Measurements from ENCODE around the gene RSPO1.

Gene RSPO1

DNA sequence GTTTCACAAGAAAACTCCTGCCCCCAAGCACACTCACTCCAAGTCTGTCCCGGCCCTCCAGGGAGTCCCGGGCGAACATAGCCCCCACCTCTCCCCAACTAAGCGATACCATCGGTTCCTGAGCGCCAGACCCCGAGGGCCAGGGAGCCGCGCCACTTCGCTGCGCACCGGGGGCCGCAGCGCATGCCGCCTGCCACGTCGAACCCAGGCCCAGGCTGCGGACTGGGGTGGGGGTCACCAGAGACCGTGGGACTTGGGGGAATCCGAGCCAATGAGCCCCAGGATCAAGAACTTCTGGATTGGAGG, 801 bp downstream of the RSPO1 start:
- no peak for TF ChIP-seq FOXP2 (optimal IDR thresholded peaks at IDR 0.05; ENCODE audit: borderline replicate concordance, extremely low read depth, extremely low read length, insufficient read depth)
- TF ChIP-seq, protein P1, sequence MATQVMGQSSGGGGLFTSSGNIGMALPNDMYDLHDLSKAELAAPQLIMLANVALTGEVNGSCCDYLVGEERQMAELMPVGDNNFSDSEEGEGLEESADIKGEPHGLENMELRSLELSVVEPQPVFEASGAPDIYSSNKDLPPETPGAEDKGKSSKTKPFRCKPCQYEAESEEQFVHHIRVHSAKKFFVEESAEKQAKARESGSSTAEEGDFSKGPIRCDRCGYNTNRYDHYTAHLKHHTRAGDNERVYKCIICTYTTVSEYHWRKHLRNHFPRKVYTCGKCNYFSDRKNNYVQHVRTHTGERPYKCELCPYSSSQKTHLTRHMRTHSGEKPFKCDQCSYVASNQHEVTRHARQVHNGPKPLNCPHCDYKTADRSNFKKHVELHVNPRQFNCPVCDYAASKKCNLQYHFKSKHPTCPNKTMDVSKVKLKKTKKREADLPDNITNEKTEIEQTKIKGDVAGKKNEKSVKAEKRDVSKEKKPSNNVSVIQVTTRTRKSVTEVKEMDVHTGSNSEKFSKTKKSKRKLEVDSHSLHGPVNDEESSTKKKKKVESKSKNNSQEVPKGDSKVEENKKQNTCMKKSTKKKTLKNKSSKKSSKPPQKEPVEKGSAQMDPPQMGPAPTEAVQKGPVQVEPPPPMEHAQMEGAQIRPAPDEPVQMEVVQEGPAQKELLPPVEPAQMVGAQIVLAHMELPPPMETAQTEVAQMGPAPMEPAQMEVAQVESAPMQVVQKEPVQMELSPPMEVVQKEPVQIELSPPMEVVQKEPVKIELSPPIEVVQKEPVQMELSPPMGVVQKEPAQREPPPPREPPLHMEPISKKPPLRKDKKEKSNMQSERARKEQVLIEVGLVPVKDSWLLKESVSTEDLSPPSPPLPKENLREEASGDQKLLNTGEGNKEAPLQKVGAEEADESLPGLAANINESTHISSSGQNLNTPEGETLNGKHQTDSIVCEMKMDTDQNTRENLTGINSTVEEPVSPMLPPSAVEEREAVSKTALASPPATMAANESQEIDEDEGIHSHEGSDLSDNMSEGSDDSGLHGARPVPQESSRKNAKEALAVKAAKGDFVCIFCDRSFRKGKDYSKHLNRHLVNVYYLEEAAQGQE (IDR thresholded peaks at IDR 0.05; ENCODE audit: insufficient read depth in 1 of 2, low read depth in 2 of 2, low read length in 2 of 2) = no peak
- TF ChIP-seq TAF1 (IDR thresholded peaks at IDR 0.05; ENCODE audit: borderline replicate concordance, insufficient read depth, low read length) = no peak
- TF ChIP-seq SIN3A (IDR thresholded peaks at IDR 0.05; ENCODE audit: borderline replicate concordance, insufficient read depth, low read length) = no peak

DNA sequence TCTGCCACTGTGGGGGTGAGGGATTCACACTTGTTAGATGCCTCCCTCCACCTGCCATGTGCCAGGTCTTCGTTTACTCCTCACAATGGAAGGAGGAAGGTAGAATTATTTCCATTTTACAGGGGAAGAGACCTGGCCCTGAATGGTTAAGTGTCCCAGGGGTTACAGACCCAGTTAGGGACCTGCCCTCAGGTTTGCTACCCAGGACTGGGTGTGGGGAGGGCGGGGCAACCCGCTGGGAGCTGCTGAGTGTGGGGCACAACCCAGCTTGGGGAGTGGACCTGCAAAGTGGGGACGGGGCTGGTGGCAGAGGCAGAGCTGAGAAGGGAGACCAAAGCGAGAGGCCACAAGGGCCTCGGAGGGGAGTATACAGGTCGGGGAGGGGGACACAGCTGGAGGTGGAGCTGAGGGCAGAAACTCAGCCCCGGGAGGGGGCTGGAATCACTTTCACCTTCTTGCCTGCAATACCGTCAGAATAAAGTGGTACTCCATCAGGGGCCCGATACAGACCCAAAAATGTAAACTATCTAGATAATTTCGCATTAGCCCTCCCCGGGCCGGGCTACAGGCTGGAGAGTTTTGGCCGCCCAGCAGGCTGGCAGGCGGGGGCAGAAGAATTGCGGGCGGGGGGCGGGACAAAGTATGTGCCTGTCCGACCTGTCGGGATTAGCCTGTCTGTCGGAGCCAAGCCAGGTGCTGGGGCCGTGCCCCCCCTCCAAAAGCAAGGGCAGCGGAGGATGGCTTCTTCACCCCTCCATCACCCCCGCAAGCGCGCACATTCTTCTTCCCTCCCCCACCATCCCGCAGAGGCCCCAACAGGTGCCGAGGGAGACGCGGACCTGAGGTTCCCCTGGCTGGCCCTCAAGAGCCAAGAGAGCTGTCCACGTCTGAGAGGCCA, 1.4 kb downstream of the RSPO1 start:
- TF ChIP-seq SIN3A (IDR thresholded peaks at IDR 0.05; ENCODE audit: borderline replicate concordance, insufficient read depth, low read length) (no peak), FOXP2 (optimal IDR thresholded peaks at IDR 0.05; ENCODE audit: borderline replicate concordance, extremely low read depth, extremely low read length, insufficient read depth) (no peak), TAF1 (IDR thresholded peaks at IDR 0.05; ENCODE audit: borderline replicate concordance, insufficient read depth, low read length) (no peak)

DNA sequence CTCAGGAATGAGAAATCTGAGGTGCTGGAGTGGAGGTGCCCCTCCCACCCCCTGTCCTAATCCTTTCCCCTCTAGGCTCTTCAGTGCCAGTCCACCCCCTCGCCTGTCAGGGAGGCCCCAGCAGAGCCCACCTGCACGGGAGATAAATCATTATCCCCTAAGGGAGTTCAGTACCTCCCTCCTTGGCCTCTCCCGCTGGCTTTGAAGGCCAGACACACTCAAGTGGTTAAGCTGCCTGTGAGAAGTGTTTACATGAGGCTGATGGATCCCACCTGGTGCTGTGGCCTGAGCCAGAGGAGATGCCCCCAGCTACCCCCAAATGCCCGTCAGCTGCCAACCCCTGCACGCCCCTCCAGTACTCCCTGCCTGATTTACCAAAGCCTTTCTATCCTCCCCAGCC, 3.7 kb downstream of the RSPO1 start:
- TF ChIP-seq POLR2AphosphoS5 (IDR thresholded peaks at IDR 0.05; ENCODE audit: low read depth, low read length) = no peak
- TF ChIP-seq SIN3A (IDR thresholded peaks at IDR 0.05; ENCODE audit: borderline replicate concordance, insufficient read depth, low read length) = no peak
- TF ChIP-seq FOXP2 (optimal IDR thresholded peaks at IDR 0.05; ENCODE audit: borderline replicate concordance, extremely low read depth, extremely low read length, insufficient read depth) = no peak
- no peak for TF ChIP-seq TAF1 (IDR thresholded peaks at IDR 0.05; ENCODE audit: borderline replicate concordance, insufficient read depth, low read length)
- TF ChIP-seq, protein P1 (IDR thresholded peaks at IDR 0.05; ENCODE audit: insufficient read depth in 1 of 2, low read depth in 2 of 2, low read length in 2 of 2) = no peak

DNA sequence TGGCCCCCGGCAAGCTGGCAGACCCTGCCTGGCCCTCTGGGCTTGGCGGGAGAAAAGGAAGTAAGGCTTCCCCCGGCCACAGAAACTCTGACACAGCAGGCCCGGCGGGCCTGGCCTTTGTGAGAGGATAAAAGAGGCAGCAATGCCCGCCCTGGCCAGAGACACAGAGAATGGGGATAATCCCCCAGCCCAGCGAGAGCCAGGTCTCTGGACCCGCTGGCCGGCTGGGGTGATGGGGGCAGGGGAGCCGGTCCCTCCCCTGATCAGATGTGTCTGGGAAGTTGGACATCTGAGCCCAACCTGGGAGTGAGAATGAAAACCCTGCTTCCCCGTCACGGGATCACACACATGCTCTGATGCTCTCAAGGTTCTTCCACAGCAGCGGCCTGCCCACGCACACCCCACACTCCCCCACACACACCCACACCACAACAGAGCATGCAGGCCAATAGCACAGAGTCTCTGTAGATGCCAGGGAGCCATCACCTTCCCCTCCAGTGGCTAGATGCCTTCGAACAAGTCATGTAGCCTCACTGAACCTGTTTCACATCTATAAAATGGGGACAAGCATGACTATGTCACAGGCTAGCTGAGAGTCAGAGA, 4.2 kb downstream of the RSPO1 start:
- TF ChIP-seq TAF1 (IDR thresholded peaks at IDR 0.05; ENCODE audit: borderline replicate concordance, insufficient read depth, low read length) (no peak), POLR2AphosphoS5 (IDR thresholded peaks at IDR 0.05; ENCODE audit: low read depth, low read length) (no peak), SIN3A (IDR thresholded peaks at IDR 0.05; ENCODE audit: borderline replicate concordance, insufficient read depth, low read length) (no peak)
- TF ChIP-seq, protein P1 (IDR thresholded peaks at IDR 0.05; ENCODE audit: insufficient read depth in 1 of 2, low read depth in 2 of 2, low read length in 2 of 2) = no peak

DNA sequence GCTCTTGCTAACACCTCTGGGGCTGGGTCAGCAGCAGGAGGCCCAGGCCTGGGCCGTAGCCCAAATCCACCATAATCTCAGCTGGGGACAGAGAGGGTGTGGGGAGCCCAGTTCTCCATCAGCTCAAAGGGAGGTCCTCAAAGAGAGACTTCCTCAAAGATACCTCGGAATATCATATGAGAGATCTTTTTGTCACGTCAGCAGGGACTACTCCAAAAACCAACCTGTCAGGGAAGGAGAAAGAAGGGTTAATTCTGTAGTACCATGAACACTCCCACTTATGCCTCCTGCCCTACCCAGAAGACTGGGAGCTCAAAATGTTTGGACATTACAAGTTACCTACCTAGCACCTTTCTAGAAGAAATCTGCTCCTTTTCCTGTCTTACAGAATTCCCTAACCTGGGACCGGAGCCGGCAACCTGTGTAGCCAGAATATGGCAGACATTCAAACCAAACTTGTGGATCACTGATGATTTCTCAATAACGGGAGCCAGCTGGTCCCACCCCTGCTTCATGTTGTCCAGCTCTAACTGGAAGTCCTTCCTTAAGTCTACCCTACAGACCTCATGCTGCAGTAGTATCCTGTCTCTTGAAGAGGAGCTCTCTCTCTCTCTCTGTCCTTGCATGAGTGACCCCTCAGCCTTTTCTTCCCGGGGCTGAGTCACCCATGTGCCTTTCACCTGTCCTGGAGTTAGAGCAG, 4.8 kb downstream of the RSPO1 start:
- TF ChIP-seq, protein P1 (IDR thresholded peaks at IDR 0.05; ENCODE audit: insufficient read depth in 1 of 2, low read depth in 2 of 2, low read length in 2 of 2) = no peak
- no peak for TF ChIP-seq POLR2AphosphoS5 (IDR thresholded peaks at IDR 0.05; ENCODE audit: low read depth, low read length)
- no peak for TF ChIP-seq TAF1 (IDR thresholded peaks at IDR 0.05; ENCODE audit: borderline replicate concordance, insufficient read depth, low read length)
- no peak for TF ChIP-seq SIN3A (IDR thresholded peaks at IDR 0.05; ENCODE audit: borderline replicate concordance, insufficient read depth, low read length)
- no peak for TF ChIP-seq FOXP2 (optimal IDR thresholded peaks at IDR 0.05; ENCODE audit: borderline replicate concordance, extremely low read depth, extremely low read length, insufficient read depth)
